CD4-positive, alpha-beta memory T cell (primary cell): Measurements from ENCODE around the gene COL11A1. TPM values are rescaled to one million over a fixed set of nuclear protein-coding genes. Genes with fewer than 3 reads are reported as not detected.

ENCODE experiments used
- CTCF ChIA-PET: fragments of 350-600 bp; sonication (Branson Sonifier 250); formaldehyde crosslinking; loops from one replicate; lab custom pipeline; 2021; ENCODE audit warnings: inconsistent platforms; ENCODE audit not compliant: partially characterized antibody; lab: Charles Lee
- POLR2A ChIA-PET: fragments of 350-600 bp; sonication (Branson Sonifier 250); formaldehyde crosslinking; loops from one replicate; lab custom pipeline; 2021; ENCODE audit not compliant: partially characterized antibody; lab: Charles Lee
- DNase-seq, 5 donors: peaks; one replicate each; pipeline versions ENCODE4 v3.0.0 to v3.0.0-alpha.2; 2020 to 2022; ENCODE audit warnings: mixed read lengths in 1 of 5
- H3K27ac ChIP-seq: one replicate; pipeline ENCODE4 v1.7.0; 2013; ENCODE audit warnings: low read depth, low read length
- H3K27me3 ChIP-seq: 2 replicates; pipeline ENCODE4 v1.7.0; 2013; ENCODE audit warnings: mild to moderate bottlenecking, low read length, moderate library complexity; ENCODE audit not compliant: insufficient read depth
- H3K36me3 ChIP-seq: 2 replicates; pipeline ENCODE4 v1.7.0; 2013; ENCODE audit warnings: mild to moderate bottlenecking, low read length, moderate library complexity; ENCODE audit not compliant: insufficient read depth
- H3K4me1 ChIP-seq: 2 replicates; pipeline ENCODE4 v1.7.0; 2013; ENCODE audit warnings: mild to moderate bottlenecking, low read length, moderate library complexity; ENCODE audit not compliant: insufficient read depth
- H3K4me3 ChIP-seq, 2 donors: one replicate each; pipeline ENCODE4 v1.7.0; 2013; ENCODE audit warnings: low read length in 2 of 2, mild to moderate bottlenecking in 1 of 2
- H3K9me3 ChIP-seq, 2 donors: one replicate each; pipeline ENCODE4 v1.7.0; 2013; ENCODE audit warnings: low read length in 2 of 2, control low read depth in 1 of 2; ENCODE audit not compliant: control insufficient read depth in 1 of 2
- H3K27ac Mint-ChIP-seq, 7 donors: one replicate each; pipeline ENCODE4 v1.8.0; 2020 to 2021; ENCODE audit warnings: mixed read lengths in 7 of 7, mild to moderate bottlenecking in 6 of 7, inconsistent platforms in 3 of 7, moderate library complexity in 3 of 7
- H3K27me3 Mint-ChIP-seq, 2 donors: one replicate each; pipeline ENCODE4 v1.8.0; 2020 to 2021; ENCODE audit warnings: mixed read lengths in 2 of 2
- H3K36me3 Mint-ChIP-seq, 2 donors: one replicate each; pipeline ENCODE4 v1.8.0; 2020 to 2021; ENCODE audit warnings: mixed read lengths in 2 of 2, inconsistent platforms in 1 of 2, mild to moderate bottlenecking in 1 of 2
- H3K4me1 Mint-ChIP-seq, 4 donors: one replicate each; pipeline ENCODE4 v1.8.0; 2020 to 2021; ENCODE audit warnings: mixed read lengths in 4 of 4, mild to moderate bottlenecking in 1 of 4
- H3K4me3 Mint-ChIP-seq, 8 donors: one replicate each; pipeline ENCODE4 v1.8.0; 2020 to 2021; ENCODE audit warnings: mixed read lengths in 8 of 8, mild to moderate bottlenecking in 7 of 8, moderate library complexity in 6 of 8, inconsistent platforms in 3 of 8
- H3K9me3 Mint-ChIP-seq, 8 donors: one replicate each; pipeline ENCODE4 v1.8.0; 2020 to 2021; ENCODE audit warnings: mixed read lengths in 8 of 8, mild to moderate bottlenecking in 5 of 8, inconsistent platforms in 3 of 8, moderate library complexity in 1 of 8
- intact Hi-C: fragments of 100-400 bp; cut with micrococcal nuclease; formaldehyde crosslinking; loops from one replicate; pipeline ENCODE4 v1.15.1; 2023
- polyA plus RNA-seq, 2 donors: library from polyadenylated mRNA; unstranded; fragments of 300-500 nt; fragmentation: Illumina TruSeq; gene quantifications; one replicate each; pipeline ENCODE4 v1.2.3, GENCODE V29; 2021
- total RNA-seq, 2 experiments: library from RNA; stranded (reverse); gene quantifications; one replicate each; pipeline ENCODE4 v1.2.3, GENCODE V29; 2021

The COL11A1 gene
- total and polyA plus RNA-seq, 4 experiments from 2014 or later, result not detected

- intact Hi-C loops, result no loop called here
Measured at GRCh38 chr1:102863704-102864103, 244.6 kb downstream of the COL11A1 start.

GRCh38 chr1:102861247-102861646, 247.1 kb downstream of the COL11A1 start:
- POLR2A ChIA-PET, result no interaction called here
- Histone ChIP-seq H3K27ac (no peak overlapping the region), H3K4me3 (no peak overlapping the region), H3K36me3 (no peaks in the 10 kb centered on the region), H3K9me3 (no peaks in the 10 kb centered on the region), H3K27me3 (no peaks in the 10 kb centered on the region), H3K4me1 (no peaks in the 10 kb centered on the region)
- Mint-ChIP-seq H3K9me3 (peaks cover 0 to 26% (median 10%) of the 10 kb centered on the region in 8 donors), H3K27ac (no peak overlapping the region), H3K36me3 (no peaks in the 10 kb centered on the region), H3K27me3 (no peaks in the 10 kb centered on the region), H3K4me3 (no peak overlapping the region), H3K4me1 (no peaks in the 10 kb centered on the region)
- intact Hi-C loops, result no loop called here
- CTCF ChIA-PET, result no interaction called here
- DNase-seq, result no peak

More at GRCh38 chr1:102863704-102864103, 244.6 kb downstream of the COL11A1 start:
- H3K27me3 ChIP-seq, result no peaks in the 10 kb centered on the region
- Mint-ChIP-seq H3K36me3 (no peaks in the 10 kb centered on the region), H3K27me3 (no peaks in the 10 kb centered on the region), H3K9me3 (peaks cover 2 to 24% (median 11%) of the 10 kb centered on the region in 8 donors), H3K27ac (no peak overlapping the region), H3K4me1 (no peaks in the 10 kb centered on the region), H3K4me3 (no peak overlapping the region)
- ChIA-PET POLR2A (no interaction called here), CTCF (no interaction called here)
- H3K4me1 ChIP-seq, result no peaks in the 10 kb centered on the region
- no peaks in the 10 kb centered on the region for H3K9me3 ChIP-seq
- no peak for DNase-seq
- H3K36me3 ChIP-seq, result no peaks in the 10 kb centered on the region
- no peak overlapping the region for H3K4me3 ChIP-seq
- no peak overlapping the region for H3K27ac ChIP-seq

- no peaks in the 10 kb centered on the region for H3K36me3 ChIP-seq
- Mint-ChIP-seq H3K9me3 (peaks cover 3 to 33% (median 15%) of the 10 kb centered on the region in 8 donors), H3K27ac (no peak overlapping the region), H3K36me3 (no peaks in the 10 kb centered on the region), H3K4me1 (no peaks in the 10 kb centered on the region), H3K4me3 (no peak overlapping the region), H3K27me3 (no peaks in the 10 kb centered on the region)
- no peak overlapping the region for H3K4me3 ChIP-seq
- H3K4me1 ChIP-seq, result no peaks in the 10 kb centered on the region
- no peaks in the 10 kb centered on the region for H3K9me3 ChIP-seq
- no peak overlapping the region for H3K27ac ChIP-seq
- ChIA-PET POLR2A (no interaction called here), CTCF (no interaction called here)
- no peak for DNase-seq
- no peaks in the 10 kb centered on the region for H3K27me3 ChIP-seq
- intact Hi-C loops, result no loop called here
Measured at GRCh38 chr1:102858695-102859094, 249.6 kb downstream of the COL11A1 start.

GRCh38 chr1:102857251-102857650, 251.1 kb downstream of the COL11A1 start:
- intact Hi-C loops, result no loop called here
- Histone ChIP-seq H3K4me3 (no peak overlapping the region), H3K27ac (no peak overlapping the region), H3K36me3 (no peaks in the 10 kb centered on the region), H3K9me3 (no peaks in the 10 kb centered on the region), H3K27me3 (no peaks in the 10 kb centered on the region), H3K4me1 (no peaks in the 10 kb centered on the region)
- no peak for DNase-seq
- peaks cover 3 to 33% (median 16%) of the 10 kb centered on the region in 8 donors for H3K9me3 Mint-ChIP-seq
- no peak overlapping the region for H3K4me3 Mint-ChIP-seq
- no peak overlapping the region for H3K27ac Mint-ChIP-seq
- POLR2A ChIA-PET, result no interaction called here
- H3K4me1 Mint-ChIP-seq, result no peaks in the 10 kb centered on the region
- H3K27me3 Mint-ChIP-seq, result no peaks in the 10 kb centered on the region
- CTCF ChIA-PET, result no interaction called here
- H3K36me3 Mint-ChIP-seq, result no peaks in the 10 kb centered on the region

GRCh38 chr1:102853701-102854187, 254.6 kb downstream of the COL11A1 start:
- Histone ChIP-seq H3K27ac (no peak overlapping the region), H3K36me3 (no peaks in the 10 kb centered on the region), H3K9me3 (no peaks in the 10 kb centered on the region), H3K27me3 (no peaks in the 10 kb centered on the region), H3K4me3 (no peak overlapping the region), H3K4me1 (no peaks in the 10 kb centered on the region)
- no peaks in the 10 kb centered on the region for H3K27me3 Mint-ChIP-seq
- DNase-seq, result no peak
- no peaks in the 10 kb centered on the region for H3K36me3 Mint-ChIP-seq
- H3K9me3 Mint-ChIP-seq, result peaks cover 3 to 23% (median 9%) of the 10 kb centered on the region in 8 donors
- ChIA-PET CTCF (no interaction called here), POLR2A (no interaction called here)
- intact Hi-C loops, result no loop called here
- no peak overlapping the region for H3K27ac Mint-ChIP-seq
- H3K4me1 Mint-ChIP-seq, result no peaks in the 10 kb centered on the region
- H3K4me3 Mint-ChIP-seq, result no peak overlapping the region

- DNase-seq, result no peak
- H3K27ac Mint-ChIP-seq, result no peak overlapping the region
- H3K27me3 Mint-ChIP-seq, result no peaks in the 10 kb centered on the region
- ChIA-PET POLR2A (no interaction called here), CTCF (no interaction called here)
- no peaks in the 10 kb centered on the region for H3K36me3 ChIP-seq
- H3K27me3 ChIP-seq, result no peaks in the 10 kb centered on the region
- H3K27ac ChIP-seq, result no peak overlapping the region
- H3K4me3 Mint-ChIP-seq, result no peak overlapping the region
- no peak overlapping the region for H3K4me3 ChIP-seq
- no peaks in the 10 kb centered on the region for H3K36me3 Mint-ChIP-seq
- intact Hi-C loops, result no loop called here
- no peaks in the 10 kb centered on the region for H3K9me3 ChIP-seq
- H3K4me1 Mint-ChIP-seq, result no peaks in the 10 kb centered on the region
- H3K4me1 ChIP-seq, result no peaks in the 10 kb centered on the region
- peaks cover 3 to 23% (median 8%) of the 10 kb centered on the region in 8 donors for H3K9me3 Mint-ChIP-seq
Measured at GRCh38 chr1:102853136-102853535, 255.2 kb downstream of the COL11A1 start.

- H3K27ac Mint-ChIP-seq, result no peak overlapping the region
- H3K36me3 Mint-ChIP-seq, result no peaks in the 10 kb centered on the region
- ChIA-PET CTCF (no interaction called here), POLR2A (no interaction called here)
- no peaks in the 10 kb centered on the region for H3K36me3 ChIP-seq
- no peaks in the 10 kb centered on the region for H3K9me3 ChIP-seq
- H3K27ac ChIP-seq, result no peak overlapping the region
- no peaks in the 10 kb centered on the region for H3K4me1 ChIP-seq
- H3K4me3 ChIP-seq, result no peak overlapping the region
- no peak for DNase-seq
- H3K4me1 Mint-ChIP-seq, result no peaks in the 10 kb centered on the region
- no peaks in the 10 kb centered on the region for H3K27me3 Mint-ChIP-seq
- peaks cover 3 to 23% (median 7%) of the 10 kb centered on the region in 8 donors for H3K9me3 Mint-ChIP-seq
- H3K4me3 Mint-ChIP-seq, result no peak overlapping the region
- no peaks in the 10 kb centered on the region for H3K27me3 ChIP-seq
- intact Hi-C loops, result no loop called here
Measured at GRCh38 chr1:102852613-102853012, 255.7 kb downstream of the COL11A1 start.

- ChIA-PET POLR2A (no interaction called here), CTCF (no interaction called here)
- H3K9me3 Mint-ChIP-seq, result peaks cover 3 to 15% (median 7%) of the 10 kb centered on the region in 8 donors
- intact Hi-C loops, result no loop called here
- Histone ChIP-seq H3K4me3 (no peak overlapping the region), H3K36me3 (no peaks in the 10 kb centered on the region), H3K9me3 (no peaks in the 10 kb centered on the region), H3K27ac (no peak overlapping the region), H3K27me3 (no peaks in the 10 kb centered on the region), H3K4me1 (no peaks in the 10 kb centered on the region)
- no peak overlapping the region for H3K4me3 Mint-ChIP-seq
- no peaks in the 10 kb centered on the region for H3K4me1 Mint-ChIP-seq
- H3K27me3 Mint-ChIP-seq, result no peaks in the 10 kb centered on the region
- H3K27ac Mint-ChIP-seq, result no peak overlapping the region
- DNase-seq, result no peak
- no peaks in the 10 kb centered on the region for H3K36me3 Mint-ChIP-seq
Measured at GRCh38 chr1:102851616-102852015, 256.7 kb downstream of the COL11A1 start.
